CD4-positive, alpha-beta T cell treated with Interleukin-2 at 100 ng/mL for 4 hours (primary cell): ENCODE data around the gene TLX2.

Source experiments
- DNase-seq: peaks from one replicate; pipeline ENCODE4 v3.0.0-alpha.2; 2020; ENCODE audit warnings: low spot score

Gene TLX2

DNA sequence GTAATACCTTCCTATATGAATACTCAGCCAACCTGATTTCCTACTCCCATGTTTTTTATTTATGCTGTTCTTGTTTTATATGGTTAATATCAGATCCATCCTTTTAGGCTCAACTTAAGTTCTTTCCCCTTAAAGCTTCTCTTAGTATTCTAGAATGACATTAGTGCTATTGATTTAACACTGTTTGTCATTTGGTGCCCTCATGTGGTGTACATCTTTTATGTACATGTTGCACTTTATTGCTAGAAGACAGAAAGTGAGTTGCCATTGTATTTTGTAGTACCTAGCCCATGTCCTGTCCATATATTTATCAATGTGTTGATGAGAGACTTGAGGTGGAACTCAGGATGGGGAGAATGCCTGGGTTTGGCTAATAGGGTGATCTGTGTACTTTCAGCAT, 18.0 kb downstream of the TLX2 start:
- DNase-seq: peak; percentile 50

DNA sequence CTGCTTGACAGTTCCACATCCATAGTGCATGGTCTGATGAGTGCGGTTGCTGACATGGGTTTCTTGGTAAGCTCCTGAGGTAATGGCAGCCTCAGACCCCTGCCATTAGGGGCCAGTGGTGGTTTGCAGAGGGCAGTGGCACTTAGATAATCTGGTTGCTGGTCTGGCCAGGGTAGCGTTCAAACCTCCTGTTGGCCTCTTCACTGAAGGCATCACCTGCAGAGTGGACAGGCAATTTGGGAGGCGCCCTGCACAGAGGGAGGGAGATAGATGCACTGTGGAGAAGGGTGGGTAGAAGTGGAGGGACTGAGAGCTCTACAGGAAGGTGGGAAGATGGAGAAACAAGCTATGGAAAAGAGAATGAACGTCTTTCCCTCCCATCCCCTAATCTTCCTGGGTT, 19.2 kb downstream of the TLX2 start:
- no peak for DNase-seq

DNA sequence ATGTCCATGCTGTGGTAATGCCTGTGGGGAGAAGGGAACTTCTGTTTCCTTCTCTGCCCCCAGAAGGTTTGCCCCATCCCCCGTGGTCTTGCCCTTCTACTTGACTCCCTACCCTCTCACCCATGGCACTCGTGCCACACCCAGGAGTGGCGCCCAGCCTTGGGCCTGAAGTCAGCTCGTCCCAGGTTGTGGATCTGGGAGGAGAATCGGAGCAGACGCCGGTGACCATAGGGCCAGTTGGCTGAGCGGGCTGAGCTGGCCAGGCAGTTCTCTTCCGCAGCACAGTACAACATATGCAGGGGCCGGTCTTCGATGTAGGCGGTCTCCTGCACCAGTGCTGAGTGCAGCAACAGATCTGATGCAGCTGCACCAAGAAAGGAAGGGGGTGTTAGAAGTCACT, 20.2 kb downstream of the TLX2 start:
- no peak for DNase-seq

DNA sequence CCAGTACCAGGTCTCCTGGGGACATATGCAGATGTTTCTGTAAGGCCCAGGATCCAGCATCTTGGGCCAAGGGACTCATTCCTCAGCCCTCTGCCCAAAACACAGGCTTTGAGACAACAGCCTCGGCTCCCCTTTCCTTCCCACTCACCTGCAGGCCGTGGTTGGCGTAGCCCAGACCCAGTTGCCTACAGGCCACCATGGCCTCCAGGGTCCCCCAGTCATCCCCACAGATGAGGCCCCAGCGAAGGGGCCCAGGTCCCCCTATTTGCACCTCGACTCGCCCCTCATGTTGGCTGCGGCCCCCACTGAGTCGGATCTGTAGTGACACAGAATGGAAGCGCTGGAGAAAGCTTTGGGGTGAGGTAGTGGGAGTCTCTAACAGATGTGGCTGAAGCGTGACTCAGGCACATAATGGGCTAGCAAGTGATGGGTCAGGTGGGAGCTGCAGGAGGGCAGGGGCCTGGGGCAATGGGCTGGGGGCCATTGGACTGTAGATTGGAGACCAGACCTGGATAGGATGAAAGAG, 21.3 kb downstream of the TLX2 start:
- no peak for DNase-seq

DNA sequence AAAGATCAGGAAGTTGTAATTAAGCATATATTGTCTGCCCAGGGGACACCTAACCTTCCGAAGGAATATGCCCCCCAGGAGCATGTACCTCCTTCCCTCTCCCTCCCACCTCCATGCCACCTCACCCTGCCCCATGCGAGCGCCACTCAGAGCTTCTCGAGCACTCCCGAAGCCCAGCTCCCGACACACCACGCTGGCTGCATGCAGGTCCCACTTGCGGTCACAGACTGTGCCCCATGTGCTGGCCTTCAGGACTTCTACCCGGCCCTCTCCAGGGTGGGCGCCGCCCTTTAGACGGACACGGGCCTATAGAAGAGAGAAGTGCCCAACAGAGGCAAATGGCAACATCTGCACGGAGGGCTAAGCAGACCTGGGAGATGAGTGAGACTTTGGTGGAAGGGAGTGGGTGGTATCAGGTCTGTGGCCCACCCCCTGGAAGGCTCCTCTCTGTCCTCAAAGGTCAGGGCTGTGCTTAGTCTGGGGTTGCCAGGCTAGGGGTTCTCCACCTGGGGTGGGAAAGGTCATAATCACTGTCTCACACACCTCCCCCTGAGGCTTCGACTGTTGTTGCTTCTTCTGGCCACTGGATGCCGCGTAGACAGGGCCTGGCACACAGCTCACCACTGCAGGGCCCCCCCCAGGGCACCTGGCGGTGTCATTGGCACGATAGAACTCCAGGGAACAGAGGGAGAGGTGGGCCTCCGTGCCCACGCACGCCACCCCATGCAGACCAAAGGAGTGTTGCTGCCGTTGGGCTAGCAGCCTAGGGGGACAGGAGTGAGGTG, 22.1 kb downstream of the TLX2 start:
- DNase-seq: no peak

DNA sequence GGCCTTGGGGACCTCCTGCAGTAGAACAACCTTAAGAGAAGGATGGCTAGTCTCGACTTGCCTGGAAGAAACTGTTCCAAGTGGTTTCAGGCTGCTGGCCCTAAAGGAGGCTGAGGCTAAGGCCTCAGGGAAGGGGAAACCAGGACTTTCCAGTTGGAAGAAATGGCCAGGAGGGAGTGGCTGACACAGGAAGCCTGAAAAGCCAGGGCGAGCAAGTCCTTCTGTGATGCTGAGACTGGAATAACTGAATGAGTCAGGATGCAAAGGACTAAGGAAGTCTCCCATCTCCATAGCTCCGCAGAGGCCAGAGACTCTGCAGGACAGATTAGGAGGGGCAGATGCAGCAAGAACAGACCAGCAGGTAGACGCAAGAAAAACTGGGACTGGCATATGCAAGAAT, 22.9 kb downstream of the TLX2 start:
- DNase-seq: no peak

DNA sequence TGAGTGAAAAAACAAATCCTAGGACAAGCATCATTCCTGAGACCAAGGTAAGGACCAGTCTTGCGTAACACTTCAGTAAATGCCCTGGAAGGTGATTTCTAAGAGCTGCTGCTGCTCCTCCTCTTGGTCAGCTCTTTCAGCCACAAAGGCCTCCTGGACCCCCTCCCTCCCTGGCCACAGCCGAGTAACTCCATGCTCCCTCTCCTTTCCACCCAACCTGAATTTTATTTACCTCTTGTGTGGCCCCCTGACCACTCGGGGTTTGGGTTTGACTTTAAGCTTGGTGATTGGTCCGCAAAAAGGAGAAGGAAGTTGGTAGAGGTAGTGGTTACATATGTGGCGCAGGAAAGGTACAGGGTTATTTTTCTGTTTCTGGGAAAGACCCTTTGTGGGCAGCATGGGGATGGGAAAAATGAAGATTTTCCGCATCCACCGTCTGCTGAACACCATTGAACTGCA, 24.7 kb downstream of the TLX2 start:
- no peak for DNase-seq

DNA sequence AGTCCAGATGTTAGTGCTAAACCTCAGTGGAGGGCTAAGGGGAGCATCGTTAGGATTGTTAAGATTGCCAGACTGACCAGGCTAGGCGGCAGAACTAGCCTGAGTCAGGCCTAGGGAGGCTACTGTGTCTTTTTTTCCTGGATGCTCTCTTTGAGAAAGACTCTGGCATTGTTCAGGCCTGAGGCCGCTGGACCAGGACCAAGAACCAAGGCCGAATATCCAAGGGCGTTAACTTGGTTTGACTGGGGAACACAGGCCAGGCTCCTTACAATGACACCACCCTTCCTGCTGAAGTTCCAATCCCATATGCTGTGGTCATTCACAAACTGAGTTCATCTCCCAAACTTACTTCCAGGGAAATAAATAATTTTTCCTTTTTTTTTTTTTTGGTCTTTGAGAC, 26.0 kb downstream of the TLX2 start:
- DNase-seq: no peak

DNA sequence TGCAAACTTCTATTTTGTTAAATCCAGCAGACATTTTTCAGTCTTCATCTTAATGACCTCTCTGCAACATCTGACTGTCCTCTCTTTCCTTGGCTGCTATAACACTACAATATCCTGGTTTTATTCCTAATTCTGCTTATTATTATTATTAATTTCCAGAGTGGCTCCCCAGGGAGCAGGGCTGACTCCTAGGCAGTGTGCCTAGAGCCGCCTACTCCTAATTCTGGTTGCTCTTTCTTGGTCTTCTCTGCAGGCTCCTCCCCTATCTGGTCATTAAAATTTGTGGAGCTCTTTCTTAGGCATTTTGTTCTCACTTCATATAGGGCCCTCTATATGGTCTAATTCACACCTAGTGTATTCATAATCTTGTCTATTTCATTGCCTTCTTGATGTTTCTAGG, 28.7 kb downstream of the TLX2 start:
- no peak for DNase-seq

DNA sequence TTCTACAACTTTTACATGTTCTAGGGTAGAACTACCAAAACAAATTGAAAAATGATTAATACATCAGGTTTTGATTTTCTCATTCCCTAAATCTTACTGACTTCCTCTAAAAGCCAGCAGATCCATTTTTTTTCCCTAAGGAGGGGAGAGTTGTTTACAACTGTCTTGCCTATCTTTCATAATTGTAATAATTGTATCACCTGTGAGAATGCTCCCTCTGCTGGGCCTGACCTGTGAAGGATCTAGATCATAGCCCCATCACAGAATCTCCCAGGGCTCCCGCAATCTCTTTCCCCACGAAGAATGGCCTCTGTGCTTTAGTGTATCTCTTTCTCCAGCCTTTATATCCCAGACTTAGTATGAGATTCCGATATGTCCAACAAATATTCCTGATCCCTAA, 30.4 kb downstream of the TLX2 start:
- peak; percentile 17 for DNase-seq

DNA sequence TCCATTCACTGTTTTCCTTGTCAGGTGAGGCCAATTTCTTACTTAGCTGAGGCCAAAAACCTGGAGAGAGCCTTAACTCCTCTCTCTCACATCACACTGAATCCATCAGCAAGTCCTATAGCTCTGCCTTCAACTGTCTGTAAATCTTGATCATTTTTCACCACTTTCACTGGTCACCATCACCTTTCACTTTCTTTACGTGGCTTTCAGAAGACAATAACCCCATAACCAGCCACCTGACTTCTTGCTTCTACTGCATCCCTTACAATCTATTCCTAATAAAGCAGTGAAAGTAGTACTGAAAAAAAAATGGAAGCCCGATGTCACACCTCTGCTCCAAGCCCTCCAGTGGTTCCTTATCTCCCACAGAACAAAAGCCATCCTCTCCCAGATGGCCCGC, 31.8 kb downstream of the TLX2 start:
- no peak for DNase-seq

DNA sequence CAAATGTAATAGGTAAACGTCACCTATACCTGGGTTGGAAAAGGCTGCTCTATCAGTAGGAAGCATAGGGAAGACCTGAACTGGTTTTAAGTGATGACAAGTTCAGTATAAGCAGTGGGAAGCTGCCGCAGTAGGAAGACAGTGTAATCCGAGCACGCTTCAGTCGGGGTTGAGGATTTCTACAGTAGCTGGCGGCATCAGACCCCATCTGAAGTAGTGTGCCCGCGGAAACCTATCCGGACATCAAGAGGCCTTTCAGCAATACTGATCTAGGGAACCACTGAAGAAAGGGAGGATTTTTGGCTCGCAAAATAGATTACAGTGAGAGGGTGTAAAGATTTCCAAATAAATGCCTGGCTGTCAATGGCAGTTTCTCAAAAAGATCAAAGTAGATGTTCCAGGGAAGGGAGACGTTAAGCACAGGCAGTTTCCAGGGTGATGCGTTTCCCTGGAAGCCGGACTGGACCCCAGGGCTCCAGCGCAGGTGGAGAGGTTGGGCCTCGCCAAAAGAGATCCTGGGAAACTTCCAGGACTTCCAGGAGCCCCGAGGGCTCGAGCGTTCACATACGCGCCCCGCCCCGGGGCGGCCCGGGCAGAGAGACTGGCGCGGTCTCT, 34.1 kb downstream of the TLX2 start:
- no peak for DNase-seq

DNA sequence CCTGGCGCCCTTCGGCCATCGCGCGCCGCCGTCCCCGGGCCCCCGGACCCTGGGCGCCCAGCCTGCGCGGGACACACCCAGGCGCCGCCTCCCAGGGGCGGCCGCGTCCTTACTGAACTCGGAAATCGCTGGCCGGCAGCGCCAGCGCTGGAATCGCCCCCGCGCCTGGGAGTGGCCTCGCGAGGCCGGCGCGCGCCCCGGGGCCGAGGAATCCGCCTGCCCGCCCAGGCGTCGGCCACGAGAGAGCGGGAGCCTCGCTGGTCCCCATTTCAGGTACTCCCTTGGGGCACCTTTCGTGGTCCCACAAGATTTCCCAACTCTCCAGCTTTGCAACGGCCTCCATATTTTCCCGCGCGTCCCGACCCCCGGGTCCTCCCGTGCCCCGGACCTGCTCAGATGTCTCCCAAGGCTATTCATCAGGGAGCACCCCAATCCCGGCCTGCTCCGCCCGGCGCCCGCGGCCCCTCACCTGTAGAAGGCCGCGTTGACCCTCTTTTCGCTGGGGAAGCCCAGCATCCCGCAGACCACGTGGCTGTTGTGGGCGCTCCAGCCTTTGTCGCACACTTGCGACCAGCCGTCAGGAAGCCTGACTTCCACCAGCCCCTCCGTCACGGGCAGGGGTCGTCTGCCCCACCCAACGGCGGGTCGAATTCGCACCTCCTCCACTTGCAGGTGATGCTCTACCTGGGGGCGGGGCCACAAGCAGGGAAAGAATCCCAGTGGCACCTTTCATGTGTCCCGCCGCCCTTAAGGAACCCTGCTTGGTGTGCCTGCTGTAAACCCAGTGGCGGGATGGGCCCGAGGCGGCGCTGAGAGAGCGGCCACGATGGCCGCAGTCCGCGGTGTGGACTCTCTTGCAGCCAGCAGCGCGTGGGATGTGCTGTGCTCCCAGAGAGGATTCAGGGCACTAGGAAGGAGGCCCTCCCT, 34.9 kb downstream of the TLX2 start:
- no peak for DNase-seq

DNA sequence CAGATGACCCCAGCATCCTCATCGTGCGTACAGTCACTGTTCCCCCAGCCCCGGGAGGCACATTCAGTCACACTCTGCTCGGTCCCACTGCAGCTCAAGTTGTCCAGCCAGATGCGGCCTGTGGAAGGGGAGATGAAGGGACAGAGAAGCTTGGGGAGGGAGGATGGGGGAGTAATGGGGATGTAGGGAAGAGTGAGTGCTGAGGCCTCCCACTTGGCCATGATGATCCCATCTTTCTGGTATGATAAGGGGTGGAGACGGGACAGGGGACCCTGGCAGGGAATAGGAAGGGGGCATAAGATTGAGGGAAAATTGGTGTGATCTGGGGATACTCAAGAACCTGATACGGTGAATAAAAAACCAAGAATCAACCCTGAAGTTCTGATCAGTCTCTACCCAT, 36.0 kb downstream of the TLX2 start:
- no peak for DNase-seq

DNA sequence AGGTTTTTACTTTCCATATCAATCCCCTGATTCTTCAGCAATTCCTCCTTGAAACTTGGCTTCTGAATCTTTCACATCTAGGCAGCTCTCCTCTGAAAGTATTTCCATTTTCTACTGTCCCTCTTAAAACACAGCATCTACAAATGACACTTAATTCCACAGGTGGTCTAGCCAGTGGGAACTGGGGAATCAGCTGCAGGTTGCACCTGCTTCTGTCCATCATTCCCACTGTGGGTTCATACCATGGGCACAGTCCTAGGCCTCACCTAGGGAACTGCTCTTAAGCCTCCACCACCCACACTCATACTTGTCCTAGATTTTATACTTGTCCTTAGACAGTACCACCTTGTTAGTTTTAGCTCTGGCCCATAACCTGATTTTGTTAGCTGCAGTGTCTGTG, 37.3 kb downstream of the TLX2 start:
- no peak for DNase-seq

DNA sequence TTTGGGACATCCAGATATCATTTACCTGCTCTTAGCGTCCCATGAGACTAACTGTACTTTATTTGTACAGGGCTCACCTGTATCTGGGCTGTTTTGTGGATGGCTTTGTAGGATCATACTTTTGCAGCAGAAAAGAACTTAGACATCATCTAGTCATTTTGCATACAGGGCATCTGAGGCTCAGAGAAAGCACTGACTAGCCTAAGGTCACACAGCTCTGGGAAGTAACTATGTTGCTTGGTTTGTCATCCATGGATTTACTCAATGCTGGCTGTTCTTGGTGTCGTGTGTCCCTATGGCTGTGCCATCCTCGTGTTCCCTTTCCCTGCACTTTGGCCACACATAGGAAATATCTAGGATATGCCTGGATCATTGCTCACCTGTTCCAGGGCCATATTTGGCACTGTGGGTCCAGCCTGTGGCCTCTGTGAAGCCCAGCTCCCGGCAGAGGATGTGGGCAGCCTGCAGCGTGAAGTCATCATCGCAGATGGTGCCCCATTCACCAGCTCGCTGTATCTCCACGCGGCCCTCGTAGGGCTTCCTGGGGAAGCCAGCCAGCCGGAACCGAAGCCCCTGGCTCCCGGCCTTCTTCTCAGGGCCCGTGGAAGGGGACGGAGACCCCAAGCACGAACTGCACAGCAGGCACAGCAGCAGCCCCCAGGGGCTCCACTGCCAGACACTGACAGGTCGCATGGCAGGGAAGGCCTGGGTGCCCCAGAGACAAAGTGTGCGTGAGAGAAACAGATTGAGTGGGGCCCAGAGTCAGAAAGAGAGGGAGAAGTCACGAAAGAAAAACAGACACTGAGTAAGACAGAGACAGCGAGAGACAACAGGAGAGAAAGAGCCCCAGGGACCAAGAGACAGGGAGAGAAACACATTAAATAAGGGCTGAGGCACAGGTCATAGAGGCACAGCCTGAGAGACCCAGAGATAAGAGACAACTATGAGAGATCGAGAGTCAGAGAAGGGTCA, 38.0 kb downstream of the TLX2 start:
- DNase-seq: no peak

DNA sequence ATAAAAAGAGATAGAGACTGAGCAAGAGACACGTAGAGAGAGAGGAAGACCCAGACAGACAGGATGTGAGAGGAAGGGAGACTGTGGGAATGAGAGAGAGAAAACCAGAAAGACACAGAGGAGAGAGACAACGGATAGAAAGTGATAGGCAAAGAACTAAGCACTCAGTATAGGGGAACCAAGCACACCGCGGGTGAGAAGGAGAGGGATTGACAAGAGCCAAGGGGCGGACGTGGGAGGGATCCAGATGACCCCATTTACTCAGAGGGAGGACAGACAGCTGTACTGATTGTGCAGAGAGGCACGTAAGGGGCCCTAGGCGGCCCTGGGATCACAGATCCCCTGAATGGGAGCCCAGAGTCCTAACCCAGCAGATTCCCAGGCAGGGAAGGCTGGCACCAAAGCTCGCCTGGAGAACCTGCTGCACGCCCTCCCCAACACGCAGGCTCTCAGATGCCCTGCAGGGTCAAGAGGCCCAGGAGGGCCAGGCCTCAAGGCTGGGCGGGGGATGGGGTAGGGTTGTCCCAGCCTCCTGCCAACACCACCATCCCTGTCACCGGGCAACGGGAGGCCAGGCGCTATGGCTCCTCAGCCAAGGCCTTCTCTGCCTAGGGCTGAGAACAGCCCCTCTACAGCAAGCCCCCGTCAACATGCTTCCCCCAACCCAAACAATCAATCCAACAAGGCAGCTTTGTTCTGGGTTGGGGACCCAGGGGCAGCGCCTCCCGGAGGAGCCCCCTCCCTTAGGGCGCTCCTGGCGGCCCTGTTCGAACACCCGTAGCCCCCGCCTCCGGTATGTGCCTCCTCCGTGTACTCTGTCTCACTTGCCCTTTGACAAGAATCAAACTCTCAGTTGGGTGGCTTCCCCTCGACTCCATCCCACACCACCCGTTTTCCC, 38.9 kb downstream of the TLX2 start:
- no peak for DNase-seq

DNA sequence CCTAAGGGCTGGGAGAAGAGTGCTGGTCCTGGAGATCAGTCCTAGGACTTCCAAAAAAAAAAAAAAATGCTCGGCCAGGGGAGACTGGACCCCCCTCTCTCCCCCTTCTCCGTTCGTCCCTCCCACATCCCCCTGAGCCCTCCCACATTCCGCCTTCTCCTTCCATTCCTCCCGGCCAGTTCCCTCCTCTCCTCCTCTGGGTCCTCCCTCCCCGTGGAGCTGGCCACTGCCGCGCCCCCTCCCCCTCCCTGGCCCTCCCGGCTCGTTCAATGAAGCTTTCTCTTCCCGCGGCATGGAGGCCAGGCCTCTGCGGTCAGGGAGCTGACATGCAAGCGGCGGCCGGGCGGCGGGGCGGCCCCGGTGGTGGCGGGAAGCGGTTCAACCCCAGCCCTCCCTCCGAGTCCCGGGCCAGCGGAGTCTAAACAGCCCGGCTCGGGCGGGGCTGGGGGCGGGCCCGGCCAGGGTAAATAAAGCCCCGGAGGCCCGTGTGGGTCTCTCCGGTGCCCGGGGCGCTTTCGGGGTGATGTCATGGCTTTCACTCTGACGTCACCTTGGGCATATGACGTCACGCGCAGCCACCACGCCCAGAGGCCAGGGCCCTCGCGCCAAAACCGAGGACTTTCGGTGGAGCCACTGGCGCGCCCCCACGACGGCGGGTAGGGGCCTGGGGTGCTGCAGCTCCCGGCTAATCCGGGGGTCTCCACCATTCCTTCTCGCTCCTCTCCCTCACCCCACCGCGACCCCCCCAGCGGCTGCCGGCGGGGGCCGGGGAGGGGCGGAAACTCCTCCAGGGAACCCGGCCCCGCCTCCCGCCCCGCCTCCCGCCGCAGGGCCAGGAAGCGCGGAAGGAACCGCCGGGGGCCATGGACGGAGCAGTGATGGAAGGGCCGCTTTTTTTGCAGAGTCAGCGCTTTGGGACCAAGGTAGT, 39.9 kb downstream of the TLX2 start, which contains the start of the genes DOK1 and LOXL3:
Gene DOK1 (plus strand): TSS at position 829 of the 928 bp plus-strand sequence. CDS start 35 bp downstream, at position 864.
Gene LOXL3 (minus strand): TSS at position 51 of the 928 bp plus-strand sequence. CDS start 1,308 bp downstream, outside the sequence.
- peak; percentile 79 for DNase-seq
